HepG2 (cell line): ENCODE measurements around the gene FRK. TPM values are rescaled to one million over a fixed set of nuclear protein-coding genes. Genes with fewer than 3 reads are reported as not detected.
"Not testable (repeated sequence)": the region's sequence is repeated elsewhere in the genome, so short reads cannot be mapped to it uniquely, and the experiment has no call there.

Experiments used
- ATAC-seq: fragments of 200-7000 bp; cut with Tn5 transposase; 3 replicates; pipeline ENCODE4 v1.9.1; 2020; ENCODE audit warnings: mild to moderate bottlenecking, moderate library complexity
- BruUV-seq: library from RNA; stranded (reverse); fragments of 400-500 nt; replicated peaks from 2 replicates; lab custom pipeline; 2021; lab: Mats Ljungman, UMichigan
- CTCF ChIA-PET: fragments of 300-600 bp; formaldehyde crosslinking; extraction: SDS; loops from one replicate; lab custom pipeline; 2021; ENCODE audit warnings: low total read pairs, inconsistent platforms, low intra/inter-chr PET ratio; lab: Yijun Ruan, JAX
- POLR2A ChIA-PET: fragments of 350-600 bp; sonication (Branson Sonifier 250); formaldehyde crosslinking; loops from one replicate; lab custom pipeline; 2020; ENCODE audit warnings: antibody characterized with exemption, inconsistent platforms; lab: Yijun Ruan, JAX
- DNase-seq: peaks from one replicate; pipeline ENCODE4 v3.0.0-alpha.2; 2015; ENCODE audit warnings: low spot score
- FAIRE-seq: peaks from 3 replicates; lab custom pipeline; 2011; peaks lifted over from hg19 to GRCh38; lab: Jason Lieb, UNC
- H2AFZ ChIP-seq: one replicate; pipeline ENCODE4 v1.6.1; 2011; ENCODE audit warnings: low read length, inconsistent platforms
- H3K27ac ChIP-seq: fragments of 300-600 bp; 3 replicates; pipeline ENCODE4 v1.8.0; 2011; ENCODE audit warnings: mixed run types, mild to moderate bottlenecking, mixed read lengths, low read length, inconsistent platforms; ENCODE audit not compliant: insufficient read depth; ENCODE audit errors: extremely low read length
- H3K27me3 ChIP-seq, 2 experiments: fragments of 200-600 bp in 1 of 2; 2 replicates in 1 of 2; 3 replicates in 1 of 2; pipeline versions ENCODE4 v1.6.0 to v1.8.0; 2011; ENCODE audit warnings: low read length in 2 of 2, mild to moderate bottlenecking in 2 of 2, moderate library complexity in 2 of 2, inconsistent platforms in 1 of 2; ENCODE audit not compliant: insufficient read depth in 2 of 2, control insufficient read depth in 1 of 2
- H3K36me3 ChIP-seq, 2 experiments: fragments of 200-600 bp in 1 of 2; replicated peaks in 1 of 2; 2 replicates in 1 of 2; 3 replicates in 1 of 2; pipeline versions ENCODE4 v1.5.1 to v1.8.0; 2011; ENCODE audit warnings: low read length in 2 of 2, inconsistent platforms in 1 of 2; ENCODE audit not compliant: insufficient read depth in 2 of 2, control insufficient read depth in 1 of 2
- H3K4me1 ChIP-seq: 2 replicates; pipeline ENCODE4 v1.5.1; 2012; ENCODE audit warnings: low read length, inconsistent platforms; ENCODE audit not compliant: insufficient read depth
- H3K4me2 ChIP-seq: 2 replicates; pipeline ENCODE4 v1.6.0; 2011; ENCODE audit warnings: low read depth, low read length, inconsistent platforms
- H3K4me3 ChIP-seq, 3 experiments: fragments of 200-600 bp in 1 of 3; sonication (generic), shearing (Covaris generic) in 1 of 3; replicated peaks in 1 of 3; 2 replicates each; pipeline ENCODE4 v1.5.1; 2011 to 2016; ENCODE audit warnings: low read length in 3 of 3, inconsistent platforms in 2 of 3, low read depth in 2 of 3, mild to moderate bottlenecking in 2 of 3, control low read depth in 1 of 3, mixed read lengths in 1 of 3; ENCODE audit not compliant: insufficient read depth in 1 of 3
- H3K79me2 ChIP-seq: one replicate; pipeline ENCODE4 v1.6.1; 2011; ENCODE audit warnings: low read length, inconsistent platforms; ENCODE audit not compliant: insufficient read depth
- H3K9ac ChIP-seq: 2 replicates; pipeline ENCODE4 v1.6.0; 2011; ENCODE audit warnings: mild to moderate bottlenecking, low read depth, low read length, inconsistent platforms; ENCODE audit not compliant: insufficient read depth
- H3K9me3 ChIP-seq: 2 replicates; pipeline ENCODE4 v1.5.1; 2012; ENCODE audit warnings: mild to moderate bottlenecking, low read length
- H4K20me1 ChIP-seq: 2 replicates; pipeline ENCODE4 v1.6.0; 2011; ENCODE audit warnings: inconsistent platforms, mild to moderate bottlenecking, low read length, moderate library complexity; ENCODE audit not compliant: insufficient read depth
- ATF4 ChIP-seq, 2 experiments: fragments of 450-650 bp in 1 of 2; sonication (generic) in 1 of 2; formaldehyde crosslinking; IDR thresholded peaks; 2 replicates each; pipeline versions ENCODE4 v1.5.0 to v1.8.0; 2020 to 2022; ENCODE audit warnings: mild to moderate bottlenecking in 1 of 2, missing genetic modification reagents in 1 of 2
- CEBPB ChIP-seq: IDR thresholded peaks from 2 replicates; pipeline ENCODE4 v1.6.1; 2011; ENCODE audit warnings: low read depth, low read length, improper control_type of control experiment, borderline replicate concordance
- CEBPG ChIP-seq: IDR thresholded peaks from 2 replicates; pipeline ENCODE4 v1.6.1; 2016
- EP300 ChIP-seq, 3 experiments: sonication (generic) in 1 of 3; formaldehyde crosslinking in 1 of 3; IDR thresholded peaks; 2 replicates each; pipeline versions ENCODE4 v1.5.1 to v1.6.1; 2011 to 2020; ENCODE audit warnings: low read depth in 2 of 3, low read length in 2 of 3, borderline replicate concordance in 1 of 3, improper control_type of control experiment in 1 of 3, mild to moderate bottlenecking in 1 of 3, missing genetic modification reagents in 1 of 3, moderate library complexity in 1 of 3
- WGBS: methylation state at CpG from one replicate; pipeline ENCODE4 v1.1.6; 2017; ENCODE audit warnings: low lambda C conversion rate; 5-methylcytosine and 5-hydroxymethylcytosine counted together
- in situ Hi-C: cut with HindIII; loops from 2 replicates; pipeline ENCODE4 v1.10.0; 2017; ENCODE audit warnings: low pct_unique_long_range_greater_than_20kb; ENCODE audit not compliant: extremely low pct_ligation_motif_present
- intact Hi-C: fragments of 100-400 bp; cut with micrococcal nuclease; formaldehyde crosslinking; loops from one replicate; pipeline ENCODE4 v1.10.0; 2022; ENCODE audit not compliant: unreplicated experiment
- polyA plus RNA-seq, 8 experiments: library from polyadenylated mRNA; depleted of rRNA in 3 of 8; stranded (reverse) in 7 of 8; unstranded in 1 of 8; fragments of >200 nt; fragmentation: Illumina TruSeq in 4 of 8; extraction: Trizol in 4 of 8; gene quantifications; 2 replicates each; pipeline versions ENCODE4 v1.2.1 to v1.2.3, GENCODE V29; 2011 to 2016; ENCODE audit warnings: low read depth in 4 of 8, missing spikeins in 1 of 8, mixed read lengths in 1 of 8; ENCODE audit not compliant: insufficient read depth in 1 of 8
- total RNA-seq, 5 experiments: library from RNA; depleted of rRNA; stranded (reverse); fragments of >200 nt; fragmentation: Illumina TruSeq; extraction: Trizol; gene quantifications; 2 replicates each; pipeline ENCODE4 v1.2.3, GENCODE V29; 2016; ENCODE audit warnings: low read depth in 1 of 5

FRK gene
- total and polyA plus RNA-seq, 2 of the 13 experiments (the other 11 are each of a cell fraction or from before 2014, with no cell fraction given) = 1.3 to 2.9 TPM

GRCh38 chr6:115969207-115969929, 91.3 kb downstream of the FRK start:
- Histone ChIP-seq H3K9ac (no peak overlapping the region), H3K36me3 (peaks cover 2 to 5% of the 10 kb centered on the region in 2 experiments; a peak in 1 of 5 replicates), H3K27me3 (no peaks in the 10 kb centered on the region), H3K27ac (no peak overlapping the region), H4K20me1 (no peaks in the 10 kb centered on the region), H2AFZ (no peak overlapping the region), H3K4me3 (no peak overlapping the region), H3K9me3 (no peaks in the 10 kb centered on the region), H3K4me2 (no peak overlapping the region), H3K4me1 (peaks cover 7% of the 10 kb centered on the region; the same call in 1 of the 2 replicates), H3K79me2 (no peaks in the 10 kb centered on the region)
- intact Hi-C loops = no loop called here
- BruUV-seq = no TSS peak
- FAIRE-seq (no peak), ATAC-seq (no peak)
- in situ Hi-C loops = no loop called here
- CTCF ChIA-PET = no interaction called here
- POLR2A ChIA-PET = no interaction called here
- TF ChIP-seq ATF4 (CRISPR knock-in tag; IDR thresholded peaks at IDR 0.05) (peak in 1 of 2 experiments; percentile 90; a peak in 2 of 4 replicates), CEBPG (CRISPR knock-in tag) (peak; percentile 78), EP300 (IDR thresholded peaks at IDR 0.05; ENCODE audit: low read depth in 2 of 2, low read length in 2 of 2) (no peak), EP300 (CRISPR knock-in tag; IDR thresholded peaks at IDR 0.05; ENCODE audit: borderline replicate concordance) (no peak), CEBPB (peak; percentile 79)
- TF ChIP-seq, all 625 proteins: peak for 3
- no peak for DNase-seq
- WGBS = 87% methylated on average over 7 of the region's 7 CpGs

GRCh38 chr6:115960286-115960685, 100.4 kb downstream of the FRK start:
- H4K20me1 ChIP-seq, FAIRE-seq, H3K27me3 ChIP-seq, in situ Hi-C loops, H3K79me2 ChIP-seq, intact Hi-C loops, H3K4me1 ChIP-seq, H2AFZ ChIP-seq, POLR2A ChIA-PET, BruUV-seq, CTCF ChIA-PET, H3K9me3 ChIP-seq, DNase-seq, H3K9ac ChIP-seq, H3K36me3 ChIP-seq, H3K4me3 ChIP-seq, ATAC-seq, H3K4me2 ChIP-seq, H3K27ac ChIP-seq: not testable (repeated sequence)
- WGBS = 100% methylated on average over 4 of the region's 17 CpGs
